VCaP (cell line): ENCODE measurements around the gene PFN3.
A peak's percentile ranks its signal among the peaks of the same experiment; 100 is the strongest.

Experiments used
- H3K27ac ChIP-seq: fragments of 450-650 bp; 2 replicates; pipeline ENCODE4 v1.5.1; 2017
- CTCF ChIP-seq: fragments of 450-650 bp; conservative IDR thresholded peaks from 2 replicates; pipeline ENCODE4 v1.5.1; 2017; ENCODE audit warnings: mild to moderate bottlenecking, moderate library complexity

Gene PFN3

GRCh38 chr5:177366528-177367322 lies 33.7 kb downstream of the PFN3 start:
- peak overlapping the region; percentile 98 for H3K27ac ChIP-seq
- no peak for TF ChIP-seq CTCF

DNA sequence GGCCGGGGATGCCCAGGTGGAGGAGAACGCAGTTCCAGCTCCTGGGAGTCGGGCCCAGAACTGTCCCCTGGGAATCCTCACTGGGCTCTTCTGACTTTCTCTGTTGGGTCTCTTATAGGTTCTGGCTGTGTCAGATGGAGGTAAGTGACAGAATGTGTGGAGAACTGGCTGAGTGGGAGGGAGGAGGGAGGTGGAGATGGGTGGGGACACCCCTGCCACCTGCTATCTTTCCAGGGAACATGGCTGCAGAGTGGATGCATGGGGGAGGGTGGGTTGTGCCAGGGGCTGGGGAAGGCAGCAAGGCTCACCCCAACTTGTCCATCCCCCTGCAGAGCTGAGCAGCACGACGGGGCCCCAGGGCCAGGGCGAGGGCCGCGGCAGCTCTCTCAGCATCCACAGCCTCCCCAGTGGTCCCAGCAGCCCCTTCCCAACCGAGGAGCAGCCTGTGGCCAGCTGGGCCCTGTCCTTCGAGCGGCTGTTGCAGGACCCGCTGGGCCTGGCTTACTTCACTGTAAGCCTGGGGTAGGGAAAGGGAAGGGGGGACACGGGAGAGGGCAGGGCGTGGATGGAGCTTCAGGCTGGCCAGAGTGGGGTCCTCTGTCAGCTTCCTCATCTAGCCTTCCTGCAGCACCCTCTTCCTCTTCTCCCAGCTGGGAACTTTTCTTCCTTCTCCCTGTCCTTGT lies 34.5 kb downstream of the PFN3 start:
- peak overlapping the region; percentile 98 for H3K27ac ChIP-seq

GRCh38 chr5:177364159-177364962 lies 36.1 kb downstream of the PFN3 start:
- no peak for TF ChIP-seq CTCF
- peak overlapping the region; percentile 98; the same call in 1 of the 2 replicates for H3K27ac ChIP-seq

More for the DNA sequence above, 34.5 kb downstream of the PFN3 start:
- TF ChIP-seq CTCF: no peak

GRCh38 chr5:177363565-177363964 lies 36.9 kb downstream of the PFN3 start:
- peak overlapping the region; percentile 81 for H3K27ac ChIP-seq
- no peak for TF ChIP-seq CTCF

- H3K27ac ChIP-seq: peak overlapping the region; percentile 81
- peak; percentile 9; the same call in 1 of the 2 replicates for TF ChIP-seq CTCF
These were observed 37.6 kb downstream of the PFN3 start for GRCh38 chr5:177362610-177363507.

GRCh38 chr5:177362292-177362609 lies 38.2 kb downstream of the PFN3 start:
- no peak for TF ChIP-seq CTCF
- peak overlapping the region; percentile 81 for H3K27ac ChIP-seq
